Measurements from ENCODE around the gene SF1. TPM values are rescaled to one million over a fixed set of nuclear protein-coding genes. Genes with fewer than 3 reads are reported as not detected.
A peak's percentile ranks its signal among the peaks of the same experiment; 100 is the strongest.

SF1 gene
- total and polyA plus RNA-seq, 9 of the 15 experiments (the other 6 are each of a cell fraction or from before 2014, with no cell fraction given), result 13.1 to 334 (median 111) TPM

GRCh38 chr11:64760759-64761420 is 17.5 kb downstream of the SF1 start (continued):
- TF ChIP-seq BRD9 (IDR thresholded peaks at IDR 0.05; ENCODE audit: low read depth, partially characterized antibody) (peak; percentile 34), FUS (optimal IDR thresholded peaks at IDR 0.05; ENCODE audit: low read depth, low read length) (no peak), PURB (CRISPR knock-in tag; IDR thresholded peaks at IDR 0.05; ENCODE audit: low read depth) (no peak), ZNF277 (CRISPR knock-in tag; IDR thresholded peaks at IDR 0.05; ENCODE audit: borderline replicate concordance) (no peak), RUNX1 (IDR thresholded peaks at IDR 0.05; ENCODE audit: low read depth) (no peak), FOXO4 (CRISPR knock-in tag; IDR thresholded peaks at IDR 0.05) (no peak), YY1 (IDR thresholded peaks at IDR 0.05; ENCODE audit: borderline replicate concordance in 1 of 3, control insufficient read depth in 1 of 3, extremely low read depth in 1 of 3, insufficient read depth in 3 of 3, insufficient read length in 1 of 3, insufficient replicate concordance in 2 of 3, low read depth in 1 of 3, low read length in 2 of 3) (no peak), CBX1 (IDR thresholded peaks at IDR 0.05; ENCODE audit: low read depth) (0 out of 2 replicates have a peak, but pooled peaks have one; percentile 43), ZNF77 (CRISPR knock-in tag; IDR thresholded peaks at IDR 0.05) (no peak), ZNF24 (IDR thresholded peaks at IDR 0.05) (no peak), ZNF212 (CRISPR knock-in tag; IDR thresholded peaks at IDR 0.05) (no peak), RBM22 (IDR thresholded peaks at IDR 0.05; ENCODE audit: low read depth, low read length, poor library complexity, severe bottlenecking) (no peak), ZNF699 (CRISPR knock-in tag; IDR thresholded peaks at IDR 0.05; ENCODE audit: insufficient replicate concordance) (no peak), HDGF (IDR thresholded peaks at IDR 0.05) (peak; percentile 26; the same call in 1 of the 2 replicates), ZNF184 (CRISPR knock-in tag; IDR thresholded peaks at IDR 0.05) (no peak), HDAC2 (IDR thresholded peaks at IDR 0.05) (peak; percentile 88; the same call in 1 of the 2 replicates), ZNF384 (IDR thresholded peaks at IDR 0.05; ENCODE audit: low read depth, low read length) (no peak; the same call in 1 of the 2 replicates), RBM25 (IDR thresholded peaks at IDR 0.05; ENCODE audit: low read depth, low read length, severe bottlenecking) (peak; percentile 85), BCL6 (CRISPR knock-in tag; IDR thresholded peaks at IDR 0.05) (no peak), TEAD1 (CRISPR knock-in tag; IDR thresholded peaks at IDR 0.05) (no peak)

Data from K562 (cell line).